ENCODE measurements around the gene ARHGEF17. TPM values are rescaled to one million over a fixed set of nuclear protein-coding genes. Genes with fewer than 3 reads are reported as not detected.
"Not testable (repeated sequence)": the region's sequence is repeated elsewhere in the genome, so short reads cannot be mapped to it uniquely, and the experiment has no call there.

ARHGEF17 gene
- polyA plus RNA-seq (ENCODE audit: insufficient read length in 12 of 12), result 10 to 100 TPM in 11 of 12 donors, not detected in 1; 36.2 to 55.1 (median 44.6) TPM
- long read RNA-seq, donor 1, full-length matches to known transcripts, result 5 of 5 reads
- long read RNA-seq, donor 1, partial matches to known transcripts, result 0 of 5 reads
- long read RNA-seq, donor 1, other reads (novel, unspliced or antisense), result 0 of 5 reads
- long read RNA-seq, donor 2, full-length matches to known transcripts, result 2 of 17 reads
- long read RNA-seq, donor 2, partial matches to known transcripts, result 15 of 17 reads
- long read RNA-seq, donor 2, other reads (novel, unspliced or antisense), result 0 of 17 reads
- long read RNA-seq, donor 3, full-length matches to known transcripts, result 3 of 9 reads
- long read RNA-seq, donor 3, partial matches to known transcripts, result 6 of 9 reads
- long read RNA-seq, donor 3, other reads (novel, unspliced or antisense), result 0 of 9 reads
- long read RNA-seq, donor 4, partial matches to known transcripts, result 0 of 1 reads
- long read RNA-seq, donor 4, other reads (novel, unspliced or antisense), result 0 of 1 reads
- long read RNA-seq, donor 5, result 0 reads
- long read RNA-seq, donor 6, full-length matches to known transcripts, result 2 of 2 reads
- long read RNA-seq, donor 6, partial matches to known transcripts, result 0 of 2 reads
- long read RNA-seq, donor 6, other reads (novel, unspliced or antisense), result 0 of 2 reads
- long read RNA-seq, donor 7, full-length matches to known transcripts, result 3 of 3 reads
- long read RNA-seq, donor 7, partial matches to known transcripts, result 0 of 3 reads
- long read RNA-seq, donor 7, other reads (novel, unspliced or antisense), result 0 of 3 reads
- long read RNA-seq, donor 8, full-length matches to known transcripts, result 5 of 5 reads
- long read RNA-seq, donor 8, partial matches to known transcripts, result 0 of 5 reads
- long read RNA-seq, donor 8, other reads (novel, unspliced or antisense), result 0 of 5 reads
- long read RNA-seq, donor 9, result 0 reads
- long read RNA-seq, donor 10, full-length matches to known transcripts, result 6 of 22 reads
- long read RNA-seq, donor 10, partial matches to known transcripts, result 16 of 22 reads
- long read RNA-seq, donor 10, other reads (novel, unspliced or antisense), result 0 of 22 reads
- long read RNA-seq, donor 11, full-length matches to known transcripts, result 1 of 1 reads
- long read RNA-seq, donor 11, partial matches to known transcripts, result 0 of 1 reads
- long read RNA-seq, donor 11, other reads (novel, unspliced or antisense), result 0 of 1 reads

DNA sequence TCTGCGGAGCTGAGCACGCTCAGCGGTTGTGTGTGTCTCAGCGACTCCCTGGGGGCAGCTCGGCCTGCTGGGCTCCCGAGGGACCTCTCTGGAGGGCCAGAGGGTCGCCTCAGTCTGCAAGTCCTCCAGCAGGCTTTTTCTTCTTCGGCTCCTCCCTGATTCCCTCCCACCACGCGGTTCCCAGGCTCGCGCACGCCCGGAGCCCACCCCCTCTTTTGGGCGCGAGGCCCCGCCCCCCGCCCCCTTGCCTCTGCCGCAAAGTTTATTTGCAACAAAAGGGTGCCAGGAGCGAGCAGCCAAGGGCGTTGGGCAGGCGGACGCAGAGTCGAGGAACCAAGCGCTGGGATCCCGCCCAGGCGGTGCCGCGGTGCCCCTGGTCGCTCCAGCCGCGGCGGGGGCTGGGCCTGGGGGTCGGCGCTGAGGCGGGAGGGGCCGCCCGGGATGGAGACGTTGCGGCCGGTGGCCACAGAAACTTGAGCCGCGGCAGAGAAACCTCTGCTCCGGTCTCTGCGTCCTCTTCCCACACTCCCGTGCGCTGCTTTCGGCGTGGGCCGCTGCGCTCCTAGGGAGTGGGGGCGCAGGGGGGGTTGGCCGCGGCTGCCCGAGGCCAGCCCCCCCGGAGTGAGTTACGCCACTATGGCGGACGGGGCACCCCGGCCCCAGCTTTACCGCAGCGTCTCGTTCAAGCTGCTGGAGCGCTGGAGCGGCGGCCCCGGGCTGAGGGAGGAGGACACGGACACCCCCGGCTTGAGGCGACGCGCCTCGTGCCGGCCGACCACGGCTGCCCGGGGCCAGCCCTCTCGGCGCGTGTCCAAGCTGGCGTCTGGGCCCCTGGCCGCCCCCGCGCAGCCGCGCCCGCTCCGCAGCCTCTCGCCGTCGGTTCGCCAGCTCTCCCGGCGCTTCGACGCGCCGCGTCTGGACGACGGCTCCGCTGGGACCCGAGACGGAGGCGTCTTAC, at the start of gene ARHGEF17:
Gene ARHGEF17 (plus strand): TSS at position 274 of the 958 bp plus-strand sequence. CDS start 363 bp downstream, at position 637.
- DNase-seq, result peak; percentile 88

DNA sequence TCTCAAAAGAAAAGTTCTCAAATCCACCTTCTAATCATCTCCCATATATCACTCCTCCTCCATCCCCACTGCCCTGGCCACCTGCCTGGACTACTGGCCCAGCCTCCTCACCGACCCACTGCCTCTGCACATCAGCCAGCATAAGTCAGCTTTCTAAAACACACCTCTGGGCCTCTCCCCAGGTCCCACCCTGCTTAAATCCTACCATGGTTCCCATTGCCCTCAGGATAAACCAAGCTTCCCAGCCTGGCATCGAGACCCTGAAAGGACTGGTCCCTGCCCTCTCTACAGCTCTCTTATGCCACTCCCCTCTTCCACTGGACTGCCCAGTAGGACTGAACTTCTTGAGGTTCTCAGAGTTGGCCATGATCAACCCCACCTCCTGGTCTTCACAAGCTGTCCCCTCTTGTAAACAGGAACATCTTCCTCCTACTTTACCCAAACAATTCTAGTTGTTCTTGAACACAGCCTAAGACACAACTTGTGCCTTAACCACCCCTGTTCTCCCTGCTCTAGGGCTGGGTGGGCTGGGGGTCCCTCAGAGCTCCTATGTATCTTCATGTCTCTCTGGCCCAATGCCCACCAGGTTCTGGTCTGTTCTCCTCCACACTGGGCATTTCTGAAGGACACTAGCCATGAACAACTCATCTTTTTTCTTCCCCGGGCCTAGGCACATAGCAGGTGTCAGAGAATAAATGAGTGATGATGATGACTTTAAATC, 48.5 kb upstream of the ARHGEF17 start:
- no peak for DNase-seq

- DNase-seq, result no peak
These were observed 48.0 kb upstream of the ARHGEF17 start for GRCh38 chr11:73260127-73260457.

DNA sequence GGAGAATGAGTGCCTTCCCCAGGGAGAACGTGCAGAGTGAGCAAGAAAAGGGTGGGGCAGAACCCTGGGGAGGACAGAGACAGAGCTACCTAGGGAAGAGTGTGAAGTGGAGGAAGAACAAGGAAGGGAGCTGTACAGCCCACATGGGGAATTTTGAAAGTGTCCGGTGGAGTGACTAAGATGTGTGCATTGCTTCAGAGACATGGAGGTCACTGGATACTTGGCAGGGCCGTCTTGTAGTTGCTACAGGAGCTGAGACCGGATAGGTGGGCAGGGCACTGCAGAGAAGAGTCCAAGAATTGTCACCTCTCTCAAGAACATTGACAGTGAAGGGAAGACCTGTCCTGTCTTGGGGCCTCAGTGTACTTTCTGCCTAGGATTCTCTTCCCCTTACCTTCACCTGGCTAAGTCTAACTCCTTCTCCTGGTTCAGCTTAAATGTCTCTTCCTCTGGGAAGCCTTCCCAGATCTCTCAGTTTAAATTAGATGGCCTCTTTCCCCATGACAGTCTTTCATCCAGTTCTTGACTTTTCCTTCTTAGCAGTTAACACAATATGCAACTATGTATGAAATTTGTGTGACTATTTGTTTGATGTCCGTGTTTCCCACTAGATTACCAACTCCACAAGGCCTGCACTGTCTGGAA, 45.1 kb upstream of the ARHGEF17 start:
- no peak for DNase-seq

- DNase-seq, result no peak
These were observed 44.4 kb upstream of the ARHGEF17 start for GRCh38 chr11:73263640-73264039.

- no peak for DNase-seq
These were observed 42.7 kb upstream of the ARHGEF17 start for GRCh38 chr11:73265278-73265810.

- DNase-seq, result no peak
These were observed 42.0 kb upstream of the ARHGEF17 start for GRCh38 chr11:73265853-73266645.

- no peak for DNase-seq
These were observed 41.4 kb upstream of the ARHGEF17 start for GRCh38 chr11:73266646-73267020.

DNA sequence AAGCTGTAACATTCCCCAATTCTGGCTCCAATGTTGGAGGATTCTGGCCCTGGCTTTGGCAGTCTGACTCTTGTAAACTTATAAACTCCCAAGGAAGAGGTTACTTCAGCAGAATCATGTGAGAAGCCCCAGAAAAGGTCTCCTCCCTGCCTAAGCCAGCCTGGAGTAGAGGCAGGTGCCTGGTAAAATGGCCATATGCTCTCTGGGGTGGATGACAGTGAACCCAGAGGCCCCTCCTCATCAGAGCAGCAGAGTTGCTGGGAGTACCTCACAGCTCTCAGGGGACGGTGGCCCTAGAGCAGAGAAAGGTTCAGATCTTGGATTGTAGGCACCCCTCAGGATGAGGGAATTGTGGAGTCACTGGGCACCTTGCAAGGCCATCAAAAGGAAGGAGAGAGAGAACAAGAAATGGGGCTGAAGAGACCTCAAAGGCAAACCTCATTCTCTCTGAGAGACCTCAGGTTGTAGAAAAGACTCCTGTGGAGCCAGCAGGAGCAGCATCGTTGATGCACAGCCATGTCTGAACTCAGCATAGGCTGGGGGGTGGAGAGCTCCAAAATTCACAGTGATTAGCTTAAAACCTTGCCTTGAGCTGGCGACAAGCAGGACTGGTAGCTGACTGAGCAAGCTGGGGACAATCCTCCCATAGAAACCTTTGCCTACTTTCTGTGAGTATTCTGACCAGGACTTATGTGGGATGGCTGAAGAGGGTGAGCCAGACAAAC, 40.8 kb upstream of the ARHGEF17 start:
- no peak for DNase-seq

DNA sequence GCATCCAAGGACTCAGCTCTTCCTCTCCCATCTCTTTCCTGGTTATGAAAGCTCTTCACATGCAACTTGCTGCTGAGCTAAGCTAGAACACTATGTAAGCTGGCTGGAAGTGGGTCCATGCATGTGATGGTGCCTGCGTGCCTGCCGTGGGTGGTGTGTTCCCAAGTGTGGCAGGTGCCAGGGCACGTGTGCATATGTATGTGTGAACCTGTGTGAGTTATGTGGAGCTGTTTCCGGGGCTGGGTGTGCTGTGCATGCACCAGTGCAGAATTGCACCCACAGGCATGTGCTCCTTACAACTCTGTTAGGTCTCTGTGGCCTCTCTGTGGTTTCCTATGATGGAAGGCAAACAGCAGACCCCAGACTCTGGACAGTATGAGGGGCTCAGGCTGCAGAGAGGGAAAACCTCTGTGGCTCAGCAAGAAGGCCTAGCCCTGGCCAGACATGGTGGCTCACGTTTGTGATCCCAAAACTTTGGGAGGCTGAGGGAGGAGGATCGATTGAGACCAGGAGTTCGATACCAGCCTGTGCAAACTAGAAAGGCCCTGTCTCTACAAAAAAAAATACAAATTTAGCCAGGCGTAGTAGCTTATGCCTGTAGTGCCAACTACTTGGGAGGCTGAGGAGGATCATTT, 40.1 kb upstream of the ARHGEF17 start:
- DNase-seq, result no peak

GRCh38 chr11:73268671-73269271, 39.3 kb upstream of the ARHGEF17 start:
- no peak for DNase-seq

DNA sequence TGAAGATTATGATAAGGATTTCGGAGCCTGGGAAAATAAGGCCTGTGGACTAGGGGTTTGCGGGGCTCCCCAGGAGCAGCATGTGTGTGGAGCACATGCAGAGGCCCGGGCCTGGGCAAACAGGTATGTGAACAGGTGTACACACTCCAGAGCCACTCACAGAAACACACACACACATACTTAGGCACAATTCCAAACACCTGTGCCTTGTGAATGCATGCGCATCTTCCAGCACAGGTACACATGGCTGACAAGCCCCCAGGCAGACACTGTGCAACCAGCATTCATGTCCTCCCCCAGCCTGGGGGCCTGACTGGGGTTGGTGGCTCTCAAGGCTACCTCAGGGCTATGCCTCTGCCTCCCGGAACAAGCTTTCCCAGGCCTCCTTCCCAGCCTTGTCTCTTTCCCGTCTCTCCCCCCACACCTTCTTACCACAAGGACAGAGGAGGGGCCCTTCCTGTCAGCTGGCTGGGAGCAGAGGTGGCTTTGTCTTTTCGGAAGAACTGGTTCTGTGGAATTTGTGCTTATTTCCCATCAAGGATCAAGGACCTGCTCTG, 38.5 kb upstream of the ARHGEF17 start:
- no peak for DNase-seq

- DNase-seq, result no peak
These were observed 37.8 kb upstream of the ARHGEF17 start for GRCh38 chr11:73270016-73270854.

DNA sequence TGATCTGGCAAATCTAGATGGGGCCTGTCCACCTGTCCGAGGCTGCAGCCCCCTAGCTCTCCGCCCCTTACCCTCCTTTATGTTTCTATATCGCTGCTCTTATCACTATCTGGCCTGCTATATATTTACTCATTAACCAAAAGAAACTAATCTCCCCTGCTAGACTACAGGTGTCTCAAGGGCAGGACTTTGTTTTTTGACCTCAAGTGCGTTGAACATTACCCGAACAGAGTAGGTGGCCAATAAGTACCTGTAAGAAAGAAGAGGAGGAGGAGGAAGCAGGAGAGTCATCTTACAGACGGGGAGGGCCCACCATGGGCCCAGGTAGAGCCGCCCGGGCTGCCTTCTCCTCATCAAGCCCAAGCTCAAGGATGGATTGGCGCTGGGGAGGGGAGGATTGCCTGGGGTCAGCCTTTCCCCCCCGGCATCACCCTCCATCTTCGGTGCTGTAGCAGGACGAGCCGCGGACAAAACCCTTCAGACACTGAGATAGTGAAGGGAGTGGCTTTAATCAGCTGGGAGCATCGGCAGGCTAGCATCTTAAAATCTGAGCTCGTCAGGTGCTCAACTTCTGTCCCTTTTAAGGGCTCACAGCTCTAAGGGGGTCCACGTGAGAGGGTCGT, 37.1 kb upstream of the ARHGEF17 start:
- DNase-seq, result no peak

GRCh38 chr11:73271478-73271865, 36.6 kb upstream of the ARHGEF17 start:
- not testable (repeated sequence) for DNase-seq
